LNCAP (cell line): ENCODE results near the gene BAIAP2.

Experiments used
- TF ChIP-seq, protein P1 (sequence below): fragments of 450-650 bp; IDR thresholded peaks from 2 replicates; pipeline ENCODE4 v1.5.1; 2017; ENCODE audit warnings: mild to moderate bottlenecking

BAIAP2 gene

GRCh38 chr17:81093619-81094508, 58.9 kb downstream of the BAIAP2 start:
- TF ChIP-seq, protein P1, sequence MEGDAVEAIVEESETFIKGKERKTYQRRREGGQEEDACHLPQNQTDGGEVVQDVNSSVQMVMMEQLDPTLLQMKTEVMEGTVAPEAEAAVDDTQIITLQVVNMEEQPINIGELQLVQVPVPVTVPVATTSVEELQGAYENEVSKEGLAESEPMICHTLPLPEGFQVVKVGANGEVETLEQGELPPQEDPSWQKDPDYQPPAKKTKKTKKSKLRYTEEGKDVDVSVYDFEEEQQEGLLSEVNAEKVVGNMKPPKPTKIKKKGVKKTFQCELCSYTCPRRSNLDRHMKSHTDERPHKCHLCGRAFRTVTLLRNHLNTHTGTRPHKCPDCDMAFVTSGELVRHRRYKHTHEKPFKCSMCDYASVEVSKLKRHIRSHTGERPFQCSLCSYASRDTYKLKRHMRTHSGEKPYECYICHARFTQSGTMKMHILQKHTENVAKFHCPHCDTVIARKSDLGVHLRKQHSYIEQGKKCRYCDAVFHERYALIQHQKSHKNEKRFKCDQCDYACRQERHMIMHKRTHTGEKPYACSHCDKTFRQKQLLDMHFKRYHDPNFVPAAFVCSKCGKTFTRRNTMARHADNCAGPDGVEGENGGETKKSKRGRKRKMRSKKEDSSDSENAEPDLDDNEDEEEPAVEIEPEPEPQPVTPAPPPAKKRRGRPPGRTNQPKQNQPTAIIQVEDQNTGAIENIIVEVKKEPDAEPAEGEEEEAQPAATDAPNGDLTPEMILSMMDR: no peak

- TF ChIP-seq, protein P1: no peak
These were observed 59.8 kb downstream of the BAIAP2 start for GRCh38 chr17:81094509-81095382.

GRCh38 chr17:81095383-81095762, 60.4 kb downstream of the BAIAP2 start:
- TF ChIP-seq, protein P1: no peak

GRCh38 chr17:81096741-81097133, 61.8 kb downstream of the BAIAP2 start:
- TF ChIP-seq, protein P1: no peak

GRCh38 chr17:81097134-81097942, 62.4 kb downstream of the BAIAP2 start:
- TF ChIP-seq, protein P1: no peak

DNA sequence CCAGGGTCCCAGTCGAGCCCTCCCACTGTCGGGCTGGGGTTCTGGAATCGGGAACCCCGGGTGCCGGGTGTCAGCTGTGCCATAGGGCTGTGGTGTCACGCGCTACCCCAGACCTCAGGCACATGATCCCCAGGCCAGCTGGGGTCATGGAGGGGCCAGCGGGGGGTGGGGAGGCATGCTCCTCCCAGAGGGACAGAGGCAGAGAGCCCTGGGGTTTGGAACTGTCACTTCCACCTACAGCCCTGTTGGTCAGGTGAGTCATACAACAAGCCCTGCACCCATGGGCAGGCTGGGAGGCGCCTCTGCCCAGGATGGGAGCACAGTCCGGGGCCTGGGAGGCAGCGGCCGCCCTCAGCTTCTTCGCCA, 63.0 kb downstream of the BAIAP2 start:
- TF ChIP-seq, protein P1: no peak

DNA sequence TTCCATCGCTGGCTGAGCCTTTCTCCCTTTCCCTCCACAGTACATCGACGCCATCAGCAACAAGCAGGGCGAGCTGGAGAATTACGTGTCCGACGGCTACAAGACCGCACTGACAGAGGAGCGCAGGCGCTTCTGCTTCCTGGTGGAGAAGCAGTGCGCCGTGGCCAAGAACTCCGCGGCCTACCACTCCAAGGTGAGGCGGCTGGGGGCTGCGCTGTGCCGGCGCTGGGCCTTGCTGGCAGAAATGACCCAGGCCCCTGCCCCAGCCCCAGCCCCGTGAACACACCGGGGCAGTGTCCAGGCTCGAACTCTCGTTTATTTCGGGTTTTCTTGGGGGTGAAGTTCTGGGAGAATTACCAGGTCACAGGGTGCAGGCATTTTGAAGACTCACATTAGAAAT, 64.9 kb downstream of the BAIAP2 start:
- TF ChIP-seq, protein P1: no peak
